ENCODE results near the gene RAB3IP.
"Not testable (repeated sequence)": the region's sequence is repeated elsewhere in the genome, so short reads cannot be mapped to it uniquely, and the experiment has no call there.

Gene RAB3IP

GRCh38 chr12:69844836-69845235, 106.2 kb downstream of the RAB3IP start:
- H2BK12ac ChIP-seq (ENCODE audit: low read length in 2 of 2): no peak overlapping the region
- no peaks in the 10 kb centered on the region for H3K36me3 ChIP-seq (ENCODE audit: control insufficient read depth in 1 of 2, insufficient read depth in 2 of 2, low read depth in 1 of 2, low read length in 2 of 2)
- H3K23ac ChIP-seq (ENCODE audit: low read length in 2 of 2): no peak overlapping the region
- H3K4me3 ChIP-seq (ENCODE audit: insufficient read depth in 1 of 2, low read depth in 1 of 2, low read length in 2 of 2): no peak overlapping the region
- H3K4me2 ChIP-seq (ENCODE audit: low read length, poor library complexity, severe bottlenecking): no peak overlapping the region
- no peaks in the 10 kb centered on the region for H3K4me1 ChIP-seq (ENCODE audit: control insufficient read depth, insufficient read depth, low read depth, low read length)
- H3K9ac ChIP-seq (ENCODE audit: low read length): no peak overlapping the region
- no peak overlapping the region for H3K4ac ChIP-seq (ENCODE audit: low read depth in 1 of 2, low read length in 2 of 2)
- no peaks in the 10 kb centered on the region for H3K79me1 ChIP-seq (replicated peaks; ENCODE audit: low read length, poor library complexity, severe bottlenecking)
- no peak overlapping the region for H3K14ac ChIP-seq (ENCODE audit: low read length in 2 of 2)
- no peak overlapping the region for H2BK5ac ChIP-seq (ENCODE audit: low read depth, low read length, poor library complexity, severe bottlenecking)
- H2BK120ac ChIP-seq (ENCODE audit: low read depth, low read length): no peak overlapping the region
- no peaks in the 10 kb centered on the region for H3K27me3 ChIP-seq (ENCODE audit: control insufficient read depth in 1 of 2, insufficient read depth in 1 of 2, low read length in 2 of 2)
- no peak overlapping the region for H3K27ac ChIP-seq (ENCODE audit: low read length, poor library complexity, severe bottlenecking)
- no peak overlapping the region for H4K8ac ChIP-seq (ENCODE audit: low read length)
- no peak for DNase-seq
- 78% methylated on average over 3 of the region's 4 CpGs for WGBS
- no peak overlapping the region for H2AFZ ChIP-seq (ENCODE audit: low read depth, low read length)
- no peaks in the 10 kb centered on the region for H3K9me3 ChIP-seq (ENCODE audit: control insufficient read depth, low read length)
- H2BK15ac ChIP-seq (ENCODE audit: low read depth, poor library complexity, severe bottlenecking): no peak overlapping the region
- H4K91ac ChIP-seq (ENCODE audit: low read length): no peak overlapping the region
- no peak overlapping the region for H3K18ac ChIP-seq (ENCODE audit: low read depth in 1 of 2, low read length in 2 of 2)
- no peak overlapping the region for H2AK5ac ChIP-seq (ENCODE audit: low read length, severe bottlenecking)

GRCh38 chr12:69846976-69847375, 108.3 kb downstream of the RAB3IP start:
- H3K9me3 ChIP-seq (ENCODE audit: control insufficient read depth, low read length): no peaks in the 10 kb centered on the region
- no peak overlapping the region for H4K8ac ChIP-seq (ENCODE audit: low read length)
- H3K4me2 ChIP-seq (ENCODE audit: low read length, poor library complexity, severe bottlenecking): no peak overlapping the region
- no peaks in the 10 kb centered on the region for H3K27me3 ChIP-seq (ENCODE audit: control insufficient read depth in 1 of 2, insufficient read depth in 1 of 2, low read length in 2 of 2)
- no peak overlapping the region for H2BK12ac ChIP-seq (ENCODE audit: low read length in 2 of 2)
- no peak overlapping the region for H3K18ac ChIP-seq (ENCODE audit: low read depth in 1 of 2, low read length in 2 of 2)
- H3K23ac ChIP-seq (ENCODE audit: low read length in 2 of 2): no peak overlapping the region
- no peak overlapping the region for H2BK5ac ChIP-seq (ENCODE audit: low read depth, low read length, poor library complexity, severe bottlenecking)
- no peaks in the 10 kb centered on the region for H3K79me1 ChIP-seq (replicated peaks; ENCODE audit: low read length, poor library complexity, severe bottlenecking)
- no peak overlapping the region for H2BK15ac ChIP-seq (ENCODE audit: low read depth, poor library complexity, severe bottlenecking)
- H3K36me3 ChIP-seq (ENCODE audit: control insufficient read depth in 1 of 2, insufficient read depth in 2 of 2, low read depth in 1 of 2, low read length in 2 of 2): no peaks in the 10 kb centered on the region
- no peak overlapping the region for H3K4ac ChIP-seq (ENCODE audit: low read depth in 1 of 2, low read length in 2 of 2)
- H4K91ac ChIP-seq (ENCODE audit: low read length): no peak overlapping the region
- no peak for DNase-seq
- H3K4me1 ChIP-seq (ENCODE audit: control insufficient read depth, insufficient read depth, low read depth, low read length): no peaks in the 10 kb centered on the region
- no peak overlapping the region for H3K27ac ChIP-seq (ENCODE audit: low read length, poor library complexity, severe bottlenecking)
- H3K4me3 ChIP-seq (ENCODE audit: insufficient read depth in 1 of 2, low read depth in 1 of 2, low read length in 2 of 2): no peak overlapping the region
- no peak overlapping the region for H2BK120ac ChIP-seq (ENCODE audit: low read depth, low read length)
- no peak overlapping the region for H2AFZ ChIP-seq (ENCODE audit: low read depth, low read length)
- H2AK5ac ChIP-seq (ENCODE audit: low read length, severe bottlenecking): no peak overlapping the region
- H3K14ac ChIP-seq (ENCODE audit: low read length in 2 of 2): no peak overlapping the region
- H3K9ac ChIP-seq (ENCODE audit: low read length): no peak overlapping the region

GRCh38 chr12:69851976-69852375, 113.3 kb downstream of the RAB3IP start:
- Histone ChIP-seq H3K27me3 (ENCODE audit: control insufficient read depth in 1 of 2, insufficient read depth in 1 of 2, low read length in 2 of 2) (no peaks in the 10 kb centered on the region), H2AFZ (ENCODE audit: low read depth, low read length) (no peak overlapping the region), H3K23ac (ENCODE audit: low read length in 2 of 2) (no peak overlapping the region), H3K14ac (ENCODE audit: low read length in 2 of 2) (no peak overlapping the region), H3K4me1 (ENCODE audit: control insufficient read depth, insufficient read depth, low read depth, low read length) (no peaks in the 10 kb centered on the region), H3K4me2 (ENCODE audit: low read length, poor library complexity, severe bottlenecking) (no peak overlapping the region), H4K91ac (ENCODE audit: low read length) (no peak overlapping the region), H4K8ac (ENCODE audit: low read length) (no peak overlapping the region), H3K36me3 (ENCODE audit: control insufficient read depth in 1 of 2, insufficient read depth in 2 of 2, low read depth in 1 of 2, low read length in 2 of 2) (no peaks in the 10 kb centered on the region), H3K79me1 (replicated peaks; ENCODE audit: low read length, poor library complexity, severe bottlenecking) (no peaks in the 10 kb centered on the region), H3K4ac (ENCODE audit: low read depth in 1 of 2, low read length in 2 of 2) (no peak overlapping the region), H2BK15ac (ENCODE audit: low read depth, poor library complexity, severe bottlenecking) (no peak overlapping the region), H2BK5ac (ENCODE audit: low read depth, low read length, poor library complexity, severe bottlenecking) (no peak overlapping the region), H2BK12ac (ENCODE audit: low read length in 2 of 2) (no peak overlapping the region), H3K27ac (ENCODE audit: low read length, poor library complexity, severe bottlenecking) (no peak overlapping the region), H3K4me3 (ENCODE audit: insufficient read depth in 1 of 2, low read depth in 1 of 2, low read length in 2 of 2) (no peak overlapping the region), H2AK5ac (ENCODE audit: low read length, severe bottlenecking) (no peak overlapping the region), H3K18ac (ENCODE audit: low read depth in 1 of 2, low read length in 2 of 2) (no peak overlapping the region), H2BK120ac (ENCODE audit: low read depth, low read length) (no peak overlapping the region), H3K9ac (ENCODE audit: low read length) (no peak overlapping the region), H3K9me3 (ENCODE audit: control insufficient read depth, low read length) (peaks cover 3% of the 10 kb centered on the region)
- DNase-seq: no peak
- 84% methylated on average over 2 of the region's 2 CpGs for WGBS

- H3K36me3 ChIP-seq (ENCODE audit: control insufficient read depth in 1 of 2, insufficient read depth in 2 of 2, low read depth in 1 of 2, low read length in 2 of 2); H2BK15ac ChIP-seq (ENCODE audit: low read depth, poor library complexity, severe bottlenecking); H2AK5ac ChIP-seq (ENCODE audit: low read length, severe bottlenecking); H4K91ac ChIP-seq (ENCODE audit: low read length); DNase-seq; H3K23ac ChIP-seq (ENCODE audit: low read length in 2 of 2); H3K4me2 ChIP-seq (ENCODE audit: low read length, poor library complexity, severe bottlenecking); H3K14ac ChIP-seq (ENCODE audit: low read length in 2 of 2); H3K4ac ChIP-seq (ENCODE audit: low read depth in 1 of 2, low read length in 2 of 2); H2BK120ac ChIP-seq (ENCODE audit: low read depth, low read length); H3K4me1 ChIP-seq (ENCODE audit: control insufficient read depth, insufficient read depth, low read depth, low read length); H3K27me3 ChIP-seq (ENCODE audit: control insufficient read depth in 1 of 2, insufficient read depth in 1 of 2, low read length in 2 of 2); H2BK12ac ChIP-seq (ENCODE audit: low read length in 2 of 2); H2BK5ac ChIP-seq (ENCODE audit: low read depth, low read length, poor library complexity, severe bottlenecking); H3K9me3 ChIP-seq (ENCODE audit: control insufficient read depth, low read length); H3K9ac ChIP-seq (ENCODE audit: low read length); H2AFZ ChIP-seq (ENCODE audit: low read depth, low read length); H4K8ac ChIP-seq (ENCODE audit: low read length); H3K4me3 ChIP-seq (ENCODE audit: insufficient read depth in 1 of 2, low read depth in 1 of 2, low read length in 2 of 2); H3K27ac ChIP-seq (ENCODE audit: low read length, poor library complexity, severe bottlenecking); H3K79me1 ChIP-seq (replicated peaks; ENCODE audit: low read length, poor library complexity, severe bottlenecking); H3K18ac ChIP-seq (ENCODE audit: low read depth in 1 of 2, low read length in 2 of 2): not testable (repeated sequence)
- WGBS: 94% methylated on average over 46 of the region's 61 CpGs
Measured at GRCh38 chr12:69853176-69853961, 114.7 kb downstream of the RAB3IP start.

All from mesenchymal stem cell (in vitro differentiated cells and primary cell).